Measurements from ENCODE around the gene KRTAP10-4. TPM values are rescaled to one million over a fixed set of nuclear protein-coding genes. Genes with fewer than 3 reads are reported as not detected.
A peak's percentile ranks its signal among the peaks of the same experiment; 100 is the strongest.

KRTAP10-4 gene
- total and polyA plus RNA-seq, 2 experiments from 2014 or later = not detected

- Histone ChIP-seq H3K27ac (ENCODE audit: low read depth) (no peak overlapping the region), H3K4me1 (ENCODE audit: insufficient read depth) (no peaks in the 10 kb centered on the region), H4K20me1 (replicated peaks; ENCODE audit: insufficient read depth) (no peaks in the 10 kb centered on the region), H3F3A (replicated peaks; ENCODE audit: low read depth) (no peaks in the 10 kb centered on the region), H3K9me2 (ENCODE audit: insufficient read depth) (no peaks in the 10 kb centered on the region), H3K27me3 (ENCODE audit: insufficient read depth) (no peaks in the 10 kb centered on the region), H2AFZ (no peak overlapping the region), H3K4me2 (no peak overlapping the region), H3K36me3 (ENCODE audit: insufficient read depth) (no peaks in the 10 kb centered on the region), H3K79me2 (replicated peaks; ENCODE audit: insufficient read depth) (no peaks in the 10 kb centered on the region), H3K4me3 (no peak overlapping the region)
- no peak overlapping the region for H3K27ac Mint-ChIP-seq
- no peak for TF ChIP-seq ZNF114 (CRISPR knock-in tag; IDR thresholded peaks at IDR 0.05)
- TF ChIP-seq STAT1 (IDR thresholded peaks at IDR 0.05; ENCODE audit: unreplicated experiment) = no peak
- no peak for TF ChIP-seq CTCF (conservative IDR thresholded peaks at IDR 0.05; ENCODE audit: low read depth in 2 of 2)
- TF ChIP-seq CREB1 (CRISPR knock-in tag; IDR thresholded peaks at IDR 0.05; ENCODE audit: low read depth) = no peak
- TF ChIP-seq EZH2 (IDR thresholded peaks at IDR 0.05; ENCODE audit: low read depth, unreplicated experiment) = no peak
- TF ChIP-seq ZNF331 (CRISPR knock-in tag; IDR thresholded peaks at IDR 0.05; ENCODE audit: low read depth) = no peak
- H3K4me3 Mint-ChIP-seq = no peak overlapping the region
- peaks cover 6% of the 10 kb centered on the region for H3K27me3 Mint-ChIP-seq (ENCODE audit: insufficient read depth, low read depth, poor library complexity)
- no peaks in the 10 kb centered on the region for H3K36me3 Mint-ChIP-seq (ENCODE audit: low read depth)
- peaks cover 4% of the 10 kb centered on the region; the same call in 1 of the 3 replicates for H3K9me3 Mint-ChIP-seq
- peaks cover 3% of the 10 kb centered on the region; the same call in 2 of the 3 replicates for H3K4me1 Mint-ChIP-seq
- ATAC-seq = peak; percentile 56
- no peak for DNase-seq (ENCODE audit: low spot score)
Observed at GRCh38 chr21:44533891-44534627, 39.5 kb upstream of the KRTAP10-4 start.

GRCh38 chr21:44534688-44535087 is 38.8 kb upstream of the KRTAP10-4 start:
- Histone ChIP-seq H3F3A (replicated peaks; ENCODE audit: low read depth) (no peaks in the 10 kb centered on the region), H3K9me2 (ENCODE audit: insufficient read depth) (no peaks in the 10 kb centered on the region), H3K4me3 (no peak overlapping the region), H3K79me2 (replicated peaks; ENCODE audit: insufficient read depth) (no peaks in the 10 kb centered on the region), H3K36me3 (ENCODE audit: insufficient read depth) (no peaks in the 10 kb centered on the region), H4K20me1 (replicated peaks; ENCODE audit: insufficient read depth) (no peaks in the 10 kb centered on the region), H2AFZ (no peak overlapping the region), H3K27ac (ENCODE audit: low read depth) (no peak overlapping the region), H3K4me1 (ENCODE audit: insufficient read depth) (no peaks in the 10 kb centered on the region), H3K27me3 (ENCODE audit: insufficient read depth) (no peaks in the 10 kb centered on the region), H3K4me2 (no peak overlapping the region)
- H3K4me1 Mint-ChIP-seq = peaks cover 3% of the 10 kb centered on the region; the same call in 2 of the 3 replicates
- H3K4me3 Mint-ChIP-seq = no peak overlapping the region
- H3K9me3 Mint-ChIP-seq = peaks cover 4% of the 10 kb centered on the region; the same call in 1 of the 3 replicates
- peaks cover 8% of the 10 kb centered on the region for H3K27me3 Mint-ChIP-seq (ENCODE audit: insufficient read depth, low read depth, poor library complexity)
- H3K27ac Mint-ChIP-seq = no peak overlapping the region
- DNase-seq (ENCODE audit: low spot score) = no peak
- no peak for ATAC-seq
- H3K36me3 Mint-ChIP-seq (ENCODE audit: low read depth) = no peaks in the 10 kb centered on the region
- TF ChIP-seq CTCF (conservative IDR thresholded peaks at IDR 0.05; ENCODE audit: low read depth in 2 of 2) (no peak), POLR2AphosphoS5 (IDR thresholded peaks at IDR 0.05; ENCODE audit: low read depth) (no peak), ZNF331 (CRISPR knock-in tag; IDR thresholded peaks at IDR 0.05; ENCODE audit: low read depth) (no peak), JUNB (IDR thresholded peaks at IDR 0.05; ENCODE audit: unreplicated experiment) (no peak), ETS1 (IDR thresholded peaks at IDR 0.05) (no peak), CREB1 (CRISPR knock-in tag; IDR thresholded peaks at IDR 0.05; ENCODE audit: low read depth) (no peak)

All from GM23338 (cell line).